Esophagus (tissue), 2 donors: ENCODE measurements around the gene EGLN1. TPM values are rescaled to one million over a fixed set of nuclear protein-coding genes. Genes with fewer than 3 reads are reported as not detected.

Experiments
- H3K27ac ChIP-seq, 2 donors: one replicate each; pipeline ENCODE4 v1.5.1; 2013; ENCODE audit warnings: low read depth in 2 of 2, mild to moderate bottlenecking in 2 of 2, inconsistent platforms in 1 of 2, low read length in 1 of 2, moderate library complexity in 1 of 2
- H3K27me3 ChIP-seq, 2 donors: one replicate each; pipeline ENCODE4 v1.6.1; 2013; ENCODE audit warnings: low read length in 2 of 2, control low read depth in 1 of 2, mild to moderate bottlenecking in 1 of 2; ENCODE audit not compliant: insufficient read depth in 2 of 2, control insufficient read depth in 1 of 2
- H3K36me3 ChIP-seq, 2 donors: one replicate each; pipeline ENCODE4 v1.6.1; 2013; ENCODE audit warnings: low read length in 1 of 2; ENCODE audit not compliant: control insufficient read depth in 2 of 2, insufficient read depth in 2 of 2
- H3K4me1 ChIP-seq, 2 donors: one replicate each; pipeline ENCODE4 v1.6.1; 2013; ENCODE audit warnings: low read length in 1 of 2; ENCODE audit not compliant: control insufficient read depth in 2 of 2, insufficient read depth in 2 of 2
- H3K4me3 ChIP-seq, 2 donors: one replicate each; pipeline ENCODE4 v1.5.1; 2013; ENCODE audit warnings: low read length in 2 of 2, mild to moderate bottlenecking in 2 of 2, low read depth in 1 of 2, moderate library complexity in 1 of 2
- H3K9me3 ChIP-seq, 2 donors: one replicate each; pipeline ENCODE4 v1.6.1; 2013; ENCODE audit warnings: mild to moderate bottlenecking in 2 of 2, low read depth in 1 of 2, low read length in 1 of 2, moderate library complexity in 1 of 2; ENCODE audit not compliant: control insufficient read depth in 2 of 2, insufficient read depth in 1 of 2
- WGBS, 2 donors: extraction: QIAGEN DNeasy Blood & Tissue Kit; methylation state at CpG; one replicate each; pipeline ENCODE4 v1.1.7; 2013; 5-methylcytosine and 5-hydroxymethylcytosine counted together
- polyA plus RNA-seq, 2 donors: library from polyadenylated mRNA; stranded (reverse); fragments of 200-250 nt; gene quantifications; one replicate each; pipeline ENCODE4 v1.2.3, GENCODE V29; 2013
- donor health status: healthy with polysubstance abuse.
- donor health status: Bipolar disorder and iron deficiency.

The EGLN1 gene
- polyA plus RNA-seq, 2 donors, result 8.7 to 12.5 TPM

DNA sequence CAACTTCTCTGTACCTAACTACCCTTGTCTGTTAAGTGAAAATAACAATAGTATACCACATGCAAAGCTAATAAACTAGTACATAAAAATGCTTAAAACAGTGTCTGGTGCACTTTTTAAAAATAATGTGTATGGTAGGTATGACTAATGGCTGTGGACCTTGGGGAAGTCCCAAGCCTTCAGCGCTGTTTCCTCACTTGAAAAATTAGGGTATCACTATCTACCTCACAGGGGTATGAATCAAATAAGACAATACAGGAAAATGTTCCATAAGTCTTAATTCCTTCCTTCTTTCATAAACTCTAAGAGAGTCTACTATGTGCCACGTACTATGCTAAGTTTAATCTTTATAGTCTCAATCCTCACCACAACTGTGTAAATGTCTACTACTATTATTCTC, 32.0 kb downstream of the EGLN1 start:
- Histone ChIP-seq H3K4me1 (no peaks in the 10 kb centered on the region), H3K4me3 (no peak overlapping the region)
- 53 to 61% methylated on average over 2 of the region's 2 CpGs for WGBS, 2 donors

DNA sequence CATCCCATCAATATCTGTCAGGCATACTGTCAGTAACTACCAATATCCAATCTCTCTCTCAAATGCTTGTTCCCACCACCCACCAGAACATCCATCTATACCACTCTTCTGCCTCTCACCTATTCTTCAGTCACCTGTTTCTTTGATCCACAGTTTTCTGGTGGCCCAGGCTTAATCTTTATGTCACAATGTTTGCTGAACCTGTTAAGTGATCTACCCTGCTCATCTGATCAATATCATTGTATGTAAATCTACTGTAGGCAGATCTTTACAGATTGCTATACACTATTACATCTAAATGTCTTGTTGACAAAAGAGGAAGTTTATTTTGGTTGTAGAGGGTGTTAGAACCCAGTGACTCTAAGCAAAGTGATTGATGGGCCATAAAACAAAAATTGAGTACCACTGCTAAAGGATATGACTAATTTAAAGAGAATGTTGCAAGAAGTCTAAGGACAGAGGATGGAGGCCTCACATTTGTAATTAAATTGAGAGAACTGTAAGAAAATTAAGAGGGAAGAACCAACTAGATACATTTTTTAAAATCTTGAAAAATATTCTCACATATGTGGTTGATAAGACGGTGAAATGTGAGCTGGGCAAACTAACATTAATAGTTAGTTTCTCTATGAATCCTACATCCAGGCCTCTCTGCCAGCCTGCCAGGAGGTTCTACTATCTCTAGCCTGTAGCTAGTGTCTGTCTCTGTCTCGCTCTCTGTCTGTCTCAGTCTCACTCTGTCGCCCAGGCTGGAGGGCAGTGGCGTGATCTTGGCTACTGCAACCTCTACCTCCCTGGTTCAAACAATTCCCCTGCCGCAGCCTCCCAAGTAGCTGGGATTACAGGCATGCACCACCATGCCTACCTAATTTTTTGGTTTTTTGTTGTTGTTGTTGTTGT, 34.1 kb downstream of the EGLN1 start:
- H3K36me3 ChIP-seq, result no peaks in the 10 kb centered on the region
- H3K27ac ChIP-seq, result no peak overlapping the region
- no peaks in the 10 kb centered on the region for H3K9me3 ChIP-seq
- WGBS, 2 donors, result 82 to 94% methylated on average over 5 of the region's 5 CpGs
- H3K4me3 ChIP-seq, result no peak overlapping the region
- H3K4me1 ChIP-seq, result no peaks in the 10 kb centered on the region
- H3K27me3 ChIP-seq, result no peaks in the 10 kb centered on the region

More for the DNA sequence above, 32.0 kb downstream of the EGLN1 start:
- no peaks in the 10 kb centered on the region for H3K9me3 ChIP-seq
- no peaks in the 10 kb centered on the region for H3K27me3 ChIP-seq
- no peak overlapping the region for H3K27ac ChIP-seq
- no peaks in the 10 kb centered on the region for H3K36me3 ChIP-seq

DNA sequence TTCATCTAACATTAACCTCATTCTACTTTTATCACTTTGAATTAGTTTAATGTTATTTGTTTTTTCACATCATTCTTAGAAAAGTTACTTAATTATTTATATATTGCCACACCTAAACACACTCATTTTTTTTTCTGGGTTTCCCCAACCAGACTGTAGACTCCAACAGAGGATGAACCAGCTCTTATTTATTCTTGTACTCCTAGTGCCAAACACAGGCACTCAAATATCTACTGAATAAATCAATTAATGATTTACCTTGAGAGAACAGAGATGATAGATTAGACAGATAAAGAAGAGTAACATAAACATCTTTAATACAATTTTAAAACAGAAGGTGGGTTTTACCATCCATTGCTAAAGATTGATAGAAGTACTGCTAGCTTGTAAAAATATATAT, 35.6 kb downstream of the EGLN1 start:
- no peak overlapping the region for H3K27ac ChIP-seq
- no peaks in the 10 kb centered on the region for H3K4me1 ChIP-seq
- H3K36me3 ChIP-seq, result no peaks in the 10 kb centered on the region
- no peaks in the 10 kb centered on the region for H3K27me3 ChIP-seq
- H3K4me3 ChIP-seq, result no peak overlapping the region
- no peaks in the 10 kb centered on the region for H3K9me3 ChIP-seq

DNA sequence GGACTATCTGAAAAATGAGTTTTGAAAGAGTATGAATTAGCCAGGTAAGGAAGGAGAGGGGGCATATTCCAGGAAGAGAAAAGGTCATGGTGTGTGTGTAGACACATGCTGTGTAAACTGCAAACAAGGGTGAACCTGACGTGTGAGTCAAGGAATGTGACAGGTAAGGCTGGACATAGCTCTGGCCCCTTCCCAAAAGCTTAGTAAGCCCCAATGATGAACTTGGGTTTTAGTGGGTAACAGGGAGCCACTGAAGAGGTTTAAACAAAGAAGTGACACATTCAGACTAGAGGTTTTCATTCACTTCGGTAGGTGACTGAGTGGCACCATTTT, 36.7 kb downstream of the EGLN1 start:
- H3K27ac ChIP-seq, result no peak overlapping the region
- no peak overlapping the region for H3K4me3 ChIP-seq
- no peaks in the 10 kb centered on the region for H3K27me3 ChIP-seq
- 72 to 73% methylated on average over 2 of the region's 2 CpGs for WGBS, 2 donors
- H3K4me1 ChIP-seq, result no peaks in the 10 kb centered on the region
- H3K9me3 ChIP-seq, result no peaks in the 10 kb centered on the region
- no peaks in the 10 kb centered on the region for H3K36me3 ChIP-seq

DNA sequence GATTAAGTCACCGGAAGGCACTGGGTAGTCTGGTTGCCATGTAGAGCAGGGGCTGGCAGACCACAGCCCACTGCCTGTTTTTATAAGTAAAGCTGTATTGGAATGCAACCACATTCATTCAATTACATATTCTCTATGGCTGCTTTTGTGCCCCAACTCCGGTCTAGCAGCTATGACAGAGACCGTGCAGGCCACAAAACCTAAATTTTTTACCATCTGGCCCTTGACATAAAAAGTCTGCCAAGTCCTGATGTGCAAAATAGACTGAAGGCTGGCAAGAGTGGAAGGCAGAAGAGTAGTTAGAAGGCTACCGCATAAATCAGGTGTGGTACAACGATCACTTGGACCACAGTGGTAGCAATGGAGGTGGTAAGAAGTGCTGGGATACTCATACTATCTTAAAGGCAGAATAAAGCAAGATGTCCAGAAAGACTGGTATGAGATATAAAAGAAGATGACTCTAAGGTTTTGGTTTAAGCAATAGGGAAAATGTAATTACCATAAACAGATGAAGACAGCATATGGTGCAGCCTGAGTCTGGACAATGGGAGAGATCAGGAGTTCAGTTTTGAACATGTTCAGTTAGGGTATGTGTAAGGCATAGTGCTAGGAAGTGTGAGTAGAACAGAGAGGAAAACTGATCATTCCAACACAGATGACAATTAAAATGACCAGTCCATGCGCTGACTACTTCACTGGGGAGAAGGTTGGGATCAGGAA, 37.2 kb downstream of the EGLN1 start:
- Histone ChIP-seq H3K36me3 (no peaks in the 10 kb centered on the region), H3K9me3 (no peaks in the 10 kb centered on the region), H3K27me3 (no peaks in the 10 kb centered on the region), H3K4me1 (no peaks in the 10 kb centered on the region), H3K4me3 (no peak overlapping the region), H3K27ac (no peak overlapping the region)
- WGBS, 2 donors, result 95 to 96% methylated on average over 6 of the region's 6 CpGs

DNA sequence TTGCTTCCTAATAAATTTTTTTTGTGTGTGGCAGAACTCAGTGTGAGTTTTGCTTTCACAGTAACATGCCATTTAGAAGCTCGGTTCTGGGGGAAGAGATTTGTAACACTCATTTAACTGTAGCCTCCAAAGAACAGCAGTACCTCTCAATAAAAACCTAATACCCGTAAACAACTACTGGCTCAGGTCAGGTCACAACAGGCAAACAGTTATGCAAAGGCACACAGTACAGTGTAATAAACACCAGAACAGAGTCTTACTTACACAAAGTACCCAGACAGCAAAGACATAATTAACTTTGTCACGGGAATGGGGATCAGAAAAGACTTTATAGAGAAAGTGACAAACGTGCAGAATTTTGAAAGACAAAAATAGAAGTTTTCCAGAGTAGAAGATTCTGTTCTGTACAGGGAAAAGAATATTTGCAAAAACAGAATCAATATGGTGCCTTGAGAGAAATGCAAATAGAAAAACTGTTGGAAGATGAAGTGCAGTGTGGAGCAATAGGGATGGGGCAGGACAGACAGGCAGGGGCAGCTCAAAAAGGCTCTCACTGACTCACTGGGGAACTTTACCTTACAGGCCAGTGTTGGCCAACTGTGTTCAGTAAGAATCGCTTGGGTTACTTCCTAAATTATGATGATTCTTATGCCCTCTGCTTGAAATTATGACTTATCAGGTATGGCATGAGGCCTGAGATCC, 38.8 kb downstream of the EGLN1 start:
- no peaks in the 10 kb centered on the region for H3K36me3 ChIP-seq
- H3K27me3 ChIP-seq, result no peaks in the 10 kb centered on the region
- no peaks in the 10 kb centered on the region for H3K9me3 ChIP-seq
- no peak overlapping the region for H3K4me3 ChIP-seq
- H3K4me1 ChIP-seq, result no peaks in the 10 kb centered on the region
- no peak overlapping the region for H3K27ac ChIP-seq
- 66 to 70% methylated on average over 5 of the region's 5 CpGs for WGBS, 2 donors

DNA sequence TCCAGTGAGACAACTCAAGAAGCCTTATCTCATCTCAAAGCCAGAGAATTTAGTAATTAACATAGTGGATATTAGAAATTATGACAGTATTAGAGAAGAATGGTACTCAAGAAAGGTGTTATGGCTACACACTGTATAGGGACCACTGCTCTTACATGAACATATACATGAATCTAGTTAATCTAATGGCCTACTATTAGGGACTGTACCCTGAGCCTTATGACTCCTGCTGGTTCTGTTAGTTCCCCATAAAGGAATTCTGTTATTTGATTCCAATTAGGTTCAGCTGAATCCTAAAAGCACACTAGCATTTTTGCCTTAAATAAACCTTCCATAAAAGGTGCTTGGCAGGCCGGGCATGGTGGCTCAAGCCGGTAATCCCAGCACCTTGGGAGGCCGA, 39.7 kb downstream of the EGLN1 start:
- Histone ChIP-seq H3K27me3 (no peaks in the 10 kb centered on the region), H3K4me1 (no peaks in the 10 kb centered on the region), H3K4me3 (no peak overlapping the region), H3K36me3 (no peaks in the 10 kb centered on the region), H3K27ac (no peak overlapping the region), H3K9me3 (no peaks in the 10 kb centered on the region)
- WGBS, 2 donors, result 91 to 98% methylated on average over 3 of the region's 3 CpGs

DNA sequence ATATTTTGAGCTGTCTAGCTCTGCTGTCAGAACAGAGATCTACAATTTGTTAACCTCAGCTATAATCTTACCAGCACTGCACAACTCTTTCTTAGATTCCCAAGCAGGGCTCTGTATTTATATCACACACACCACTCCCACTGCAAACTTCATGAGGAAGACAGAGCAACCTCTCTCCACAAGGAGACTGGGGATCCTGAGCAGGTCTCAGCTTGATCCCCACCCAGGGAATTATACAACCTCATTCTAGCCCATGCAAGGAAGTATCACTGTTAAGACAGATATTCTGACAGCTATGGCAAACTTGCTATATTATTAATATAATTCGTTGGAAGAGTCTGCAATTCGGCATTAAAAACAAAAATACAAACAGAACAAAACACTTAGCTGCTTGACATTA, 40.4 kb downstream of the EGLN1 start:
- 51 to 53% methylated on average over 2 of the region's 2 CpGs for WGBS, 2 donors
- Histone ChIP-seq H3K4me1 (no peaks in the 10 kb centered on the region), H3K27ac (no peak overlapping the region), H3K4me3 (no peak overlapping the region), H3K9me3 (no peaks in the 10 kb centered on the region), H3K36me3 (no peaks in the 10 kb centered on the region), H3K27me3 (no peaks in the 10 kb centered on the region)

DNA sequence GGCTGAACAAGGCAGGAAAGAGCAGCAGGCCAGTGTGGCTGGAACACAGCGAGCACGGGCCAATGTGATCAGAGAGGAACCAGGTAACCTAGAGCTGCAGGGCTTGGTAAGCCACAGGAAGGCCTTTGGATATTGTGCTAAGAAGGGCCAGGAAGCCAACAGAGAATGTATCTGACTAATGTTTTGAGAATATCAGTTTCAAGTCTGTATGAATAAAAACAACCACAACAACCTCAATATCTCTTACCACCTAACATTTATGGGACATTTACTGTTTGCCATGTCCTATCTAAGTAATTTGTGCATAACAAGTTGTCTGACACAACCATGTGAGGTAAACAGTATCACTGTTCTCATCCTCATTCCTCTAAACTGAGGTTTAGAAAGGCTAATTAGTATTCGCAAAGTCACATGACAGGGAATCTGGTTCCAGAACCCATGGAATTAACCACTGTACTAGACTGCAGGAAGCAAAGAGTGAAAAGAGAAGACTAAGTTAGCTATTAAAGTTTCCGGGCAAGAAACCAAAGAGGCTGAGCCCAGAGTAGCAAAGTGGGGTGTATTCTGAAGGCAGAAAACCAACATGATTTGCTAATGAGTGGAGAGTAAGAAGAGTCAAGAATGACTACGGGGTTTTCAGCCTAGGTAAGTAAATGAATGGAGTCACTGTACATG, 45.1 kb downstream of the EGLN1 start:
- Histone ChIP-seq H3K9me3 (no peaks in the 10 kb centered on the region), H3K36me3 (no peaks in the 10 kb centered on the region), H3K4me1 (no peaks in the 10 kb centered on the region), H3K27ac (no peak overlapping the region), H3K4me3 (no peak overlapping the region), H3K27me3 (no peaks in the 10 kb centered on the region)
- WGBS, 2 donors, result 80 to 81% methylated on average over 5 of the region's 5 CpGs
